Measurements from ENCODE around the gene RHBDD3.

The RHBDD3 gene

DNA sequence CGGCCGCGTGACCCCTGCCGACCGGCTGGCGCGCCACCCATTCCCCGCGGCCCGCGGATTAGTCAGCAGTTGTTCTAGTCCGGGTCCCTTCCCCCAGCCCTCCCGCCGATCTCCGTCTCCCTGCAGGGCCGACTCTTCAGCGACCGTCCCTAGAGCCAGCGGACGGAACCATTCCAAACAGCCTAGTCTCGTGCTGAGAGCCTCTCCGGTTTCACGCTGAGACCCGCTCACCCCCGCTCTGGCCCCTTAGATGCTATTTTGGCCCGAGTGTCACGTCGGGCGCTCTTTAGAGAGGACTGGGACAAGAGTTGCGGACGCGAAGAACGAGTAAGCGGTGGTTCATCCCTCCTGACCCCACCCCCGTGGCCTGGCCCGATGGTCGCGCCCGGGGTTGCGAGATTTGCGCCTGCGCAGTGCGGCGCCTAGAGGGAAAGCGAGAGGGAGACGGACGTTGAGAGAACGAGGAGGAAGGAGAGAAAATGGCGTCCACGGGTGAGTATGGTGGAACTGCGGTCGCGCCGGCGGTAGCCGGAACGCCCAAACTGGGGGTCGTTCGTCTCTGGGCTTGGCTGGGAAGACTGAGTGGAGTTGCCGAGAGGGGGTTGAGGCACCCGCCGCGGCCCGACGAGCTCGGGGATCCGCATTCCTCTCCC is at the start of gene RHBDD3, which contains the start of gene EWSR1:
TSS of gene RHBDD3 (minus strand) at position 124 of the 653 bp plus-strand sequence. CDS start 2,355 bp downstream, outside the sequence.
TSS of gene EWSR1 (plus strand) at position 411 of the 653 bp plus-strand sequence. CDS start at position 480, 69 bp downstream.
- peak; percentile 93 for DNase-seq

GRCh38 chr22:29316141-29316828 is 48.5 kb upstream of the RHBDD3 start:
- no peak for DNase-seq

- DNase-seq, result no peak
Observed at GRCh38 chr22:29315286-29316140, 47.7 kb upstream of the RHBDD3 start, which contains the start of gene RASL10A. RASL10A (minus strand) TSS chr22:29315697; CDS start chr22:29315246, 451 bp downstream.

GRCh38 chr22:29314537-29315285 is 46.9 kb upstream of the RHBDD3 start:
- DNase-seq, result no peak

GRCh38 chr22:29313576-29314466 is 46.0 kb upstream of the RHBDD3 start:
- DNase-seq, result no peak

GRCh38 chr22:29313126-29313575 is 45.4 kb upstream of the RHBDD3 start:
- DNase-seq, result no peak

DNA sequence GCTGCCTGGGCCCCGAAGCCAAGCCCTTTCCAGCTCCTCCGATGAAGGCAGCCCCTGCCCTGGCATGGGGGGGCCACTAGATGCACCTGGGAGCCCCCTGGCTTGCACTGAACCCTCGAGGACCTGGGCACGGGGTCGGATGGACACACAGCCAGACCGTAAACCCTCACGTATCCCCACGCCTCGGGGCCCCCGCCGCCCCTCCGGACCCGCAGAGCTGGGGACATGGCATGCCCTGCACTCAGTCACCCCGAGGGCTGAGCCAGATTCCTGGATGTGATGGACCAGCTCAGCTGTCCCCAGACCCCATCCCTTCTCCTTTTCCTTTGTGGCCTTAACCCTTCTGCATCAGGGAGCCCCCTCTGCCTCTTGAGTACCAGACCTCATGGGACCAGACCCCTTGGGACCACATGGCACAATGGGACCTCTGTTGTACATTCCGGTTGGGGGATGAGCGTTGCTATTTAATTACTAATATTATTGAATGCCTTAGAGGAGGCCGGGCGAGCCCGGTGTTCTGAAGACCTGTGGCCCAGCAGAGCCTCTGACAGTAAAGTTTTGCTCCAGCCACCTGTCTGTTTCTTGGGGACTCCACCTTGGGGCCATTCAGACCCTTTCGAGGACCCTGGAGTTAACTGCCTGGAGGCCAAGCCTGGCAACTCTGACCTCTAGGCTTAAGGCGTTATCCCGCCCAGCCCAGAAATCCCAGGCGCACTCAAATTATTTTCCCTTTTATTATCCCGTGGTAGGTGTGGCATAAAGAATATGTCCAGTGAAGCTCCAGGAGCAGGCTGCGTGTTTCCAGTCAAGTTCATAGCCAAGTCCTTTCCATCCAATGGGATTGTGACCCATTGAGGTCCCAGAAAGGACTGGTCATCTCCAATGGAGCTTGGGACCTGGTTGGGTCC is 44.7 kb upstream of the RHBDD3 start:
- DNase-seq, result no peak

GRCh38 chr22:29311464-29312217 is 43.9 kb upstream of the RHBDD3 start:
- DNase-seq, result no peak

DNA sequence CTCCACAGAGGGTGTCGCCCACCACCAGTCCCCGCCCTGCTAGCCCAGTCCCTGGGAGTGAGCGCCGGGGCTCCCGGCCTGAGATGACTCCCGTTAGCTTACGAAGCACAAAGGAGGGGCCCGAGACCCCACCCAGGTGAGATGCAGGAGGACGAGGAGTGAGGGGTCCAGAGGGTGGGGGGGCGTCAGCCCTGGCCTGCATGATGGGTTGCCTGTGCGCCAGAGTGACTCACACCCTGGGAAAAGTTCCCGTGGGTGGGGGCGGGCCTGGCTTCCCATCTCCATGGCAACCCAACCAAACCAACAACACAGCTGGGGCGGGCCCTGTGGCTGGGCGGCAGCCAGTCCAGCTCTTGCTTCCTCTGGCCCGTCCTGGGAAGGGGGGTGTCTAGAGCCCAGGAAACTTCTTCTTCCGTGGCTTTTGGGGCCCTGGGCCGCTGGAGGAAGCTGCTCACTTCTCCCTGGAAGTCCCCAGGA is 43.1 kb upstream of the RHBDD3 start:
- peak; percentile 52 to 55 for DNase-seq

DNA sequence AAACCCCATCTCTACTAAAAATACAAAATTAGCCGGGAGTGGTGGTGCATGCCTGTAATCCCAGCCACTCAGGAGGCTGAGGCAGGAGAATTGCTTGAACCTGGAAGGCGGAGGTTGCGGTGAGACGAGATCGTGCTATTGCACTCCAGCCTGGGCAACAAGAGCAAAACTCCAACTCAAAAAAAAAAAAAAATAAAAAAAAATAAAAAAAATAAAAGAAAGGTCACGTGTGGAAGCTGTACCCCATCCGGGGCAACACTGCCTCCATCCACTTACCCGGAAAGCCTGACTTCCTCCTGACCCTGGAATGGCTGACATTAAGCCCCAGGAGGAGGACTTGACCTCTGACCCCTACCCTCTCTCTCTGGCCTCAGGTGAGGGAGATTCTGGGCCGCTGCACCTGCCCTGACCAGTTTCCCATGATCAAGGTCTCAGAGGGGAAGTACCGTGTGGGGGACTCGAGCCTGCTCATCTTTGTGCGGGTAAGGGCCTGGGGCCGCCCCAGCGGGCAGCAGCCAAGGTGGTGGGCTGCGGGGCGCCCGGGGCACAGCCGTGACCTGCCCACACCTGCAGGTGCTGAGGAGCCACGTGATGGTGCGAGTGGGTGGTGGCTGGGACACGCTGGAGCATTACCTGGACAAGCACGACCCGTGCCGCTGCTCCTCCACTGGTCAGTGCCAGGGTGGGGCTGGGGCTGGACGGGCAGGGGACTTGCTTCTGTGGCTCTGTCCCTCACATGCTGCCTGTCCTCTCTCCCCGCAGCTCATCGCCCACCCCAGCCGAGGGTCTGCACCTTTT is 42.5 kb upstream of the RHBDD3 start:
- DNase-seq, result no peak

DNA sequence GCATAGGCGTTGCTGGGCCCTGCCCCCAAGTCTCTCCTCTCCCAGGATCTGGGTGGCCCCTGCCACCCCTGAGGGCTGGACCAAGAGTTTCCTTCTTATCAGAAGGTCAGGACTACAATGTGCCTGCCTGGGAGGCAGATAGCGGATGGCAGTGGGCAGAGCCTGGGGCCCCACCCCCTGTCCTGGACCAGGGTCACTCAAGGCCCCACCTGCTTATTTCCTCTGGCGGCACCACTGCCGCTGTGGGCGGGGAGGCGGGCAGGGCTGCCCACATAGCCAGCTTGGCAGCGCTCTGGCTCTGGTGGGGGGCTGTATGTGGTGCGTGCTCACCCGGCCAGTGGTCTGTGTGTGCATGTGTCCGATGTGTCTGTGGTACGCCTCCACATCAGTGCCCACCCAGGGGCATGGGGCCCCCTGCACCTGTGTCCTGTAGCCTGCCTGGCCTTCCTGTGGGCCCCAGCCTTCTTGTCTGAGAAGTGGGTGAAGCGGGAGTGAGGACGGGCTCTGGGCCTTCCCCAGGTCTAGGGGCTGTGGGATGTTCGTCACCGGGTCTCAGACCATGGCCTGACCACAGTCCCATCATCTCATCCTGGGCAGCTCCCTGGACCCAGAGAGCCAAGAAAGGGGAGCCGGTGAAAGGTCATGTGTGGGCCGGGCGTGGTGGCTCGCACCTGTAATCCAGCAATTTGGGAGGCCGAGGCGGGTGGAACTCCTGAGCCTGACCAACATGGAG is 41.7 kb upstream of the RHBDD3 start:
- DNase-seq, result no peak

- DNase-seq, result no peak
Observed at GRCh38 chr22:29308791-29309262, 41.0 kb upstream of the RHBDD3 start.

DNA sequence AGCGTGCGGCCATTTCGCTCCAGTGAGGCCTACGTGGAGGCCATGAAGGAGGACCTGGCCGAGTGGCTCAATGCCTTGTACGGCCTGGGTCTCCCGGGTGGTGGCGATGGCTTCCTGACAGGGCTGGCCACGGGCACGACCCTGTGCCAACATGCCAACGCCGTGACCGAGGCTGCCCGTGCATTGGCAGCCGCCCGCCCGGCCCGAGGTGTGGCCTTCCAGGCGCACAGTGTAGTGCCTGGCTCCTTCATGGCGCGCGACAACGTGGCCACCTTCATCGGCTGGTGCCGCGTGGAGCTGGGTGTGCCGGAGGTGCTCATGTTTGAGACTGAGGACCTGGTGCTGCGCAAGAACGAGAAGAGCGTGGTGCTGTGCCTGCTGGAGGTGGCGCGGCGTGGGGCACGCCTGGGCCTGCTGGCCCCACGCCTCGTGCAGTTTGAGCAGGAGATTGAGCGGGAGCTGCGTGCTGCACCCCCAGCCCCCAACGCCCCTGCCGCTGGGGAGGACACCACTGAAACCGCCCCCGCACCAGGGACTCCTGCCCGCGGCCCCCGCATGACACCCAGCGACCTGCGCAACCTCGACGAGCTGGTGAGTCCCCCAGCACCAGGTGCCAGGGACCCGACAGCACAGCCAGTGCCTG is 40.5 kb upstream of the RHBDD3 start:
- DNase-seq, result no peak

DNA sequence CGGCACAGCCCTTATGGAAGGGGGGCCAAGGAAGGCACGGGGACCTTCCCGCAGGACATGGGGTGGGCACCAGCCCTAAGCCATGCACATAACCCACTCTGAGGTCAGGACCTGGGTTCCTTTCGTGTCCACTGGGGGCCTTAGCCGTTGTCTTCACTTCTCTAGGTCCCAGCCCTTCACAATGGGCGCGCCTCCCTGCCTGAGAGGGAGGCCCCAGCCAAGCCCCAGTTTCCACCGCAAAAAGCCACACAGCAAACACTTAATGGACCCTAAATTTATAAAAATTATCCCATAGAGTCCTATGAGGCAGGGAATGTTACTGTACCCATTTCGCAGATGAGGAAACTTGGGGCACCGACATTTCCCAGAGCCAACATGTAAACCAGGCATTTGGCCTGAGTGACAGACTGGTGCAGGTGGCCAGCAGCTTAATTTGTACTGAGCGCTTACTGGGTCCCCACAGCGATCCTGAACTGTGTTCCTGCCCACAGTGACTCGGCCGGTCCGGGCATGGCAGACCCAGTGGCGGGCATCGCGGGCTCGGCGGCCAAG is 39.9 kb upstream of the RHBDD3 start:
- DNase-seq, result no peak

GRCh38 chr22:29306835-29307595 is 39.2 kb upstream of the RHBDD3 start:
- DNase-seq, result no peak

All from activated CD4-positive, alpha-beta T cell treated with anti-CD3 and anti-CD28 coated beads, Interleukin-2, amount 50 U/mL, for 4 hours (primary cell).